Putamen (tissue), 1 donor: ENCODE results near the gene ZBTB20.
A peak's percentile ranks its signal among the peaks of the same experiment; 100 is the strongest.
"Not testable (repeated sequence)": the region's sequence is repeated elsewhere in the genome, so short reads cannot be mapped to it uniquely, and the experiment has no call there.

Source experiments
- DNase-seq: peaks from one replicate; pipeline ENCODE4 v3.0.0-alpha.2; 2016; ENCODE audit warnings: low spot score

The ZBTB20 gene

GRCh38 chr3:114714237-114714636, 432.9 kb downstream of the ZBTB20 start:
- DNase-seq, result no peak

DNA sequence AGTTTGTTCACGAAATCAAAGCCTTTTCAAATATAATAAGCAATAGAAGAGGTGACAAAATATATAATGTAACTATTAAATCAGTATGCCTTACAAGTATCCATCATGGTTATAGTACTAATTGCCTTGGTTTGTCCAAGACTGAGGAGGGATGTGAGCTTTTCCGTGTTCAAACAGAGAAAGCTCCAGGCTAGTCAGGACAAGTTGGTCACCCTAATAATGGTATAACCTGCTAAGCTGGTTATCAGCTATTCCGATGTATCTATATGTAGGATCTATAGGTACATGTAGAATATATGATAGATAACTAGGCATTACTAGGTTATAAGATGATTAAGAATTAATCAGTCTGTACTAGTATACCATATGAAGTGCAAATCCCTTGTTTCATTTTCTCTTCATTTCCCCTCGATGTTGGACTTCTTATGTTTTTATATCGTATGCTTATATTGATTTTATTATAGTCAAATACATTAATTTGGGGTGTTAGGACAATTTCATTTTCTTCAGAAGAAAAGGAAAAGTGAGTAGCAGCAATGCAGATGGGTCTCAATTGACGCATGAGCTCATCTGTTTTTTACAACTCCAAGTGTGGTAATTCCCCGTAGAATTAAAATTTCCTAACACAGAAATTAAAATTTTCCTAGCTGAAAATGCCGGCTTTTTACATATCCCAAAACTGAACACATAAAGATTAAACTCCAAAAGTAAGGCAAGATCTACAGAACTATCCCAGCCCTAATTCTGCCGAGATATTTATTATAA, 434.2 kb downstream of the ZBTB20 start:
- no peak for DNase-seq

DNA sequence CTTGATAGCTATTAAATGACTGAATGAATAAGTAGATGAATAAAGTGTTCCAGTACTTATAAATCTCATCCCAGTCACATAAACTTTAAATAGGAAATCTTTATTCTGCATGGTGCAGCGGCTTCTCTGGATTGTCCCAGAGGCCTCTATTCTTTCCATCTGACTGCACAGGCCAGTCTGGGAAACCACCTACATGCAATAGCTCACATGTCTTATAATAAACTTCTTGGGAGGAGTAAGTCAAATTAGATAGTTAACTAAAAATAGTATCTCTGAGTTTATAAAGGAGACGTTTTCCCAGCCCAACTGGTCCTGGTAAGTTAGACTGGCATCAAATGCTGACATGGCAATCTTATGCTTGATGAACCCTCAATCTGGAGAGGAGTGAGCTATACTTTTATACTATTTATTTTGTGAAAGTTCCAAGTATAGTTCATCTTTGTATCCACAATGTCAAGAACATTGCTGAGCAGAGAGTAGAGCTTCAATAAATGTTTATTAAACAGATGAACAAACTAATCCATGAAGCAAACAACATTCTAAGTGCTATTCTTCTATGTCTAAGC, 435.7 kb downstream of the ZBTB20 start:
- DNase-seq, result no peak

GRCh38 chr3:114709102-114709501, 438.0 kb downstream of the ZBTB20 start:
- no peak for DNase-seq

- no peak for DNase-seq
These were observed 439.7 kb downstream of the ZBTB20 start for GRCh38 chr3:114707252-114707860.

GRCh38 chr3:114706591-114707232, 440.4 kb downstream of the ZBTB20 start:
- no peak for DNase-seq

- no peak for DNase-seq
These were observed 446.4 kb downstream of the ZBTB20 start for GRCh38 chr3:114700637-114701234.

DNA sequence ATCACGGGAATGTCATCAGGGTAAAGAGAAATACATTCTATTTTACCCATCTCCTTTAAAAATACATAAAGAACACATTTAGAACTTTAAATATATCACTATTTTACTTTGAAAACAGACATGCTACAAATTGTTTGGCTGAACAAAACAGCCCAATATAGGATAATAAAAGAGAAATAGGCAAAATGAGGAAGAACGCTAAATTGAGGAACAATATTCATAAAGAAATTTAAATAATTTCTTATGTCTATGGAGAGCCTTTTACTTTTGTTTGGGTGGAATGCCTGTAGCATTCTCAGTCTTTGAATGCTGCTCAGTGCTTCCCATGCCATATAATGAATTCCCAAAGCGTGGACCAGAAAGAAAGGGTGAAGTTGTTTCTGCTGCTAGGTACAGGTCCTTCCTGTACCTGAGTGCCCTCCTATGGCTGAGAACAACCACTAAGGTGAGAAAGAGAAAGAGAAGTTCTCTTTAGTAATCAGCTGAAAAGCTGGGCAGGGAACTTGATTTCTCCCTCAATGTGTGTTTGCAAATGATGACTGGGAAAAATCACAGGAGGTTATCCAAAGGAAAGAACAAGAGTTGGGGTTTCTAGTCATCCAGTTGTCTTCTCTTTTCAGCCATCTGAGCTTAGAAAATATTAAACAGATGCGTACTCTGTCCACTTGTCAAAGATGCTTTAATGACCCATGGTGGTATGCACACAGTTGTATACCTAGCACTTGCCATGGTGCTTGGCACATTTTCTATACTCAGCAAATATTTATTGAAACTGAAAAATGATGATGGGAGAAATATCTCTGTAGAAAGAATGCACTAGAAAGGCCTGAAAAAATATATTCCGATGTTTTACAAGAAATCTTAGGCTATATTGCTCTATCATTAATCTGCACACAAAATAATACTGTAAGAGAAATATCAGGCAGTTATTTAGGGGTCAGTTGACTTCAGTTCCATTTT, 448.7 kb downstream of the ZBTB20 start:
- no peak for DNase-seq

DNA sequence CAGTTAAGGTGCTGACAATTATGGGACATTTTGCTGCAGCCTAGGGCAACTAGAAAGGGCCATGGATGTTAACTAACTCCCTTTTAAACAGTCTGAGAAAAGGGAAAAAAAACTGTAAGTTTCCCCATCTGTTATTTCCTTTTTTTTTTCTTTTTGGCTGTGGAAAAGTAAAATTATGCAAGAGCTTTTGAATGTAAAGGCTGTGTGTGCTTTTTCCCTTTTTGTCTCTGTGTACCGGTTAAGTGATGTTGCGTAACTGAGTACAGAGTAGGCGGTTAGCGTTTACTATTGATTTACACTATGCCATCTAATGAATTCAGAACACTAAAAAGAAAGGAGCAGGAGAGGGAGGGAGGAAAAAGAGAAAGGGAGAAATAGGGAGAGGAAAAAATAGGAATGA, 449.7 kb downstream of the ZBTB20 start:
- DNase-seq, result peak; percentile 38

- no peak for DNase-seq
These were observed 452.8 kb downstream of the ZBTB20 start for GRCh38 chr3:114694251-114694650.

DNA sequence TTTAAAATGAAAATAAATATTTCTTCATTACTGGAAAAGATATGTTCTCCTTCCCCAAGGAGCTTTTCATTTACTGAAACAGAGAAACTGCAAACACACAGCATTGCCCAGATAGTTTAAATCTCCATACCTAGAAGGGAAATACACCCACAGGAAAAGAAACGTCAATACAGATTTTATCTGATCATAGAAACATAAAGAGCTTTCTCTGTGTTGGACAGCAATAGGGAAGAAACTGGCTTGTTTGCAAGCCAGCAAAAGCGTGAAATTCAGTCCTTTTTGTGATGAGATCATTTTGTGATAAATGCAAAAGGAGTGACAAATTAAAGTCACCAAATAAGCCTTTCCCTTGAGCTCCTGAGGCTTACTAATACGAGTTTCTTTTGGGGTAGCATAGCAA, 455.2 kb downstream of the ZBTB20 start:
- no peak for DNase-seq

GRCh38 chr3:114690911-114691310, 456.2 kb downstream of the ZBTB20 start:
- DNase-seq, result no peak

GRCh38 chr3:114687151-114687550, 459.9 kb downstream of the ZBTB20 start:
- no peak for DNase-seq

- no peak for DNase-seq
These were observed 460.5 kb downstream of the ZBTB20 start for GRCh38 chr3:114686621-114687020.

DNA sequence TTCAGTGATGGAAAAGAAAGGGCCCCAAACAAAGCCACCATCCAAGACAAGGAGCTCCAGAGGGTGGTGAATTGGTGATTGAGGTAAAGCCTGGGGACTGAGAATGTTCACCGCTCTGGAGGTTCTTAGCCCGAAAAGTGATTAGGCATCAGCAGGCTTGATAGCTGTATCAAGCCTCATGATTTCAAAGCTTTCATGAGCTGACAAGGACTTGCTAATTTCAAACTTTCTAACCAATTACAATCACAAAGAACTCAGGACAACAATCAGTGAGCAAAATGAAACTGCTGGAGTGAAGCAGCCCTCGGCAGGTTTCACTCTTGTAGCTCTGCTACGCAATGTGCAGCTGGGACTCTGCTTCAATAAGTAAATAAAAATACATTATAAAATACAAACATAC, 461.9 kb downstream of the ZBTB20 start:
- DNase-seq, result no peak

DNA sequence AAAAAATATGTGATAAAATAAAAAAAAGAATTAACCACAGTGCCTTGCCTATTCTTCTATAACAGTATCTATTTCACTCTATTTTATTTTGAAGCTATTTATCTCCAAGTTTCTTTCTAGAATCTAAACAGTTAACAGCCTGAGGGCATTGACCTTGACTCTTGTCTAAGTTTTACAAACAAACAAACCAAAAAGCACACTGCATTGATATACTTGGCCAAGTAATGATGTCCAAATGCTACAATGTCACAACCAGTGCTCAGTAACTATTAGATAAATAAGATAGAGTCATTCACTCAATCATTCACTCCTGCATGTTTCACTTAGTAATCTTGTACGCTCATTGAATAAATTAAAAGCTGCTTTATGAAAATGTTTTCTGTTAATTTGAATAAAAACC, 466.8 kb downstream of the ZBTB20 start:
- DNase-seq, result no peak

DNA sequence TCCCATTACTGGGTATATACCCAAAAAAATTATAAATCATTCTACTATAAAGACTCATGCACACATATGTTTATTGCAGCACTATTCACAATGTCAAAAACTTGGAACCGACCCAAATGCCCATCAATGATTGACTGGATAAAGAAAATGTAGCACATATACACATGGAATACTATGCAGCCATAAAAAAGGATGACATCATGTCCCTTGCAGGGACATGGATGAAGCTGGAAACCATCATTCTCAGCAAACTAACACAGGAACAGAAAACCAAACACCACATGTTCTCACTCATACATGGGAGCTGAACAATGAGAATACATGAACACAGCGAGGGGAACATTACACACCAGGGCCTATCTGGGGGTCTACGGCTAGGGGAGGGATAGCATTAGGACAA, 467.3 kb downstream of the ZBTB20 start:
- not testable (repeated sequence) for DNase-seq

- DNase-seq, result no peak
These were observed 472.0 kb downstream of the ZBTB20 start for GRCh38 chr3:114675104-114675503.

- no peak for DNase-seq
These were observed 473.1 kb downstream of the ZBTB20 start for GRCh38 chr3:114674036-114674435.

GRCh38 chr3:114673481-114673880, 473.6 kb downstream of the ZBTB20 start:
- no peak for DNase-seq

GRCh38 chr3:114672692-114673447, 474.2 kb downstream of the ZBTB20 start:
- no peak for DNase-seq
